Myometrial cell (primary cell): ENCODE results near the gene TCEA3. TPM values are rescaled to one million over a fixed set of nuclear protein-coding genes. Genes with fewer than 3 reads are reported as not detected.

Experiments used
- total RNA-seq: library from RNA; depleted of rRNA; stranded (reverse); fragments of >200 nt; gene quantifications from 2 replicates; pipeline ENCODE4 v1.2.3, GENCODE V29; 2015

TCEA3 gene
- total RNA-seq = 3.0 and 4.6 TPM in 2 replicates

DNA sequence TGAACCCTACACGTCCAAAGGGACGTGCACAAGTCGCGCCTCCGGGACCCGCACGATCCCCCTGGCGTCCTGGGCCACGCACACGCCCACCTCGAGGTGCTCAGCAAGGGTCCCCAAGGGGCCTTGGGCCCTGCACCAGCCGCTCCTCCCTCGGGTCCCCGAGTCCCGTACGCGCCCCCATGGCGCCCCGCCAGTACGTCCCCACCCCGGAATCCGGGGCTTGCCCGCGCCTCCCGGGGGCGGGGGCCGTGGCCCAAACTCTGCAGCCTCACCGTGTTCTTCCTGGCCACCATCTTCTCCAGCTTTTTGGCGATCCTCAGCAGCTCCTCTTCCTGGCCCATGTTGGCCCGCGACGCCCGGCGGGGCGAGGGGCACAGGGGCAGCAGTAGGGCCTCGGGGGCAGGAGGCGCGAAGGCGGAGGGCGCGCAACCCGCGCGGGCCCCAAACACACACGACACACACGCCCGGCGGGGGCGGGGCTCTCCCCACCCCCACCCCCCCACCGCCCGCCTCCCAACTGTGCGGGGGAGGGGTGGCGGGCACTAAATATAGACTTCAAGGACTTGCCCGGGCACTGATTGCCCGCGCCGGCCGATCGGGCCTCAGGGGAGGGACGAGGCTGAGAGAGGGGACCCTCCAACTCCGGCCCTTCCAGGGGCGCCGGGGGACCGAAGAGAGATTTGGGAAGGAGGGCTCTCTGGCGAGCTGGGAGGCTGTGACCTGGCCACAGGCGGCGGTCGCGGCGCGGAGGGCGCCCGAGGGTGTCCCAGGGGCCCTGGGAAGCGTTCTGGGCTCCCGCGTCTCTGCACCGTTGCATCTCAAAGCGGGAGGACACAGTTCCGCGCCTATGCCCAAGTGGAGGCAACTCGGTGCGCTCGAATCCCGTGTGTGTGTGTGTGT is at the start of gene TCEA3:
TCEA3 (minus strand) TSS at position 456 of the 900 bp plus-strand sequence; CDS start at position 341, 115 bp downstream.

DNA sequence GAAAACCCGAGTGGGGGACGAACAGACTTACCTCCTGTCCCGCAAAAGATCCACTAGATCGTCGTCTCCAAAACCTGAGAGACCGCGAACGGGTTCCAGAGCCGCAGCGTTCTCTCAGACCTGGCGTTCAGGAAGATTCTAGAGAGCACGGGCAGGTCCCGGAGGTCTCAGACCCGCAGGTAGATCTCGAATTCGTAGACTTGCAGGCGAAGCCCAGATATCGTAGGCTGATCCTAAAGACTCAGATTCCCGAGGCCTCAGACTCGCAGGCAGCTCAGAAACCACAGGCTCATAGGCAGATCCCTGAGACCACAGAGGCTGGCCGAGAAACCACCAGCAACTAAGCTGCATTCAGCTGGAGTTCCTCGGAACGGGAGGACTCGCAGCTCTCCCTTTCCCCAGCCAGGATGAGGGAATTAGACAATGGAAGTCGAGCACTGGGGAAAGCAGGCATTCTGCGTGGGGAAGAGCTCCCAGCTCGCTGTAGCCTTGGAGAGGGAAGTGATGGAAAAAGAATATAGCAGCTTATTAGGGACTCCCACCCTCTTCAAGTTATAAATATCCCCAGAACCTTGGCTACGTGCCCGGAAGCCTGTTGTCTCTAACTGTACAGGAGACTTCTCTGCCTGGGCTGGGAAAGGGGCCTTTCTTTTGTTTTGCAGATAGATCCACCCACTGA is 55.1 kb downstream of the TCEA3 start, which contains the start of gene ZNF436:
ZNF436 (minus strand) TSS at position 502 of the 679 bp plus-strand sequence. CDS start 1,831 bp downstream, outside the sequence.

DNA sequence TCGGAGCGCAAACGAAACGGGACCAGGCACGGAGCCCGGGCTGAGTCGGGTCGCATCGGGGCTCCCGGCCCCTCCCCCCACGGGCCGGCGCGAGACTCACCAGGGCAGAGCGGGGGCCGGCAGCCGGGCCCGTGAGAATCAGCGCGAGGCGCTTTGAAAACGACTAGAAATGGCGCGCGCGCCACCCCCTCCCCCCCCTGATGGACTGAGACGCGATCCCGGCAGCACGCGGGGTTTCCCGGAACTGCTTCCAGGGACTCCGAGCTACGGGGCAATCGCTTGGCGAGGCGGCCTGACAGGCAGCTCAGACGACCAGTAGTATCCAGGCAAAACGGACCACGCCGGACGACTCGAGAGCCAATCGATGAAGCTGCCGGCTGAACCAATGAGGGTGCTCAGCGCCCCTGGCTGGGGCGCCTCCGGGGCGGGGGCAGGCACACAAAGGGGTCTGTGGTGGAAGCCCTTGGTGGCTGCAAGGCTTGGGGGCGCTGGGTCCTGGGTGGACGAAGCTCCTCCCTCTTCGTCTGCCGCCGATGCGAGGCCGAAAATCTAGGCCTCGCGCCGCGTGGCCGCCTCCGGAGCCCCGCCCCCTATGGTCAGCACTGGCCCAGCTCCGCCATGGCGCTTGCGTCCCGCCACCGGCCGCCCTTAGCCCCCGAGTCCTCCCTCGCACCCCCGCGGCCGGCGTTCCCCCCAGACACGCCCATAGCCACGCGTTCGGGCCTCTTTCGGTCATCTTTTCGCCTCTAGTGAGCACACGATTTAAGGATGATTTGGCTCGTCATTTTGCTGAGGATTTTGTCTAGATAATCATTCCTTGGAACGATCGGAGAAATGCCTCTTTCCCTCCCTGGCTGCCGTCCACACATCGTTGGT is 80.2 kb downstream of the TCEA3 start, which contains the start of gene HNRNPR:
HNRNPR (minus strand) TSS at position 174 of the 876 bp plus-strand sequence. CDS start 3,276 bp downstream, outside the sequence.

Other genes starting within 250 kb of the TCEA3 start
- not detected in 2 replicates for gene HTR1D, start 207.2 kb downstream of the TCEA3 start, total RNA-seq
- 63.1 and 86.5 TPM in 2 replicates for gene HNRNPR, start 80.5 kb downstream of the TCEA3 start, total RNA-seq
- 5.8 and 9.7 TPM in 2 replicates for gene ZNF436, start 54.9 kb downstream of the TCEA3 start, total RNA-seq
- gene ASAP3, start 59.4 kb upstream of the TCEA3 start, total RNA-seq = 35.7 and 39.3 TPM in 2 replicates
- gene E2F2, start 106.5 kb upstream of the TCEA3 start, total RNA-seq = 0.53 and 0.86 TPM in 2 replicates
- 33.7 and 41.8 TPM in 2 replicates for gene ID3, start 134.8 kb upstream of the TCEA3 start, total RNA-seq